KMS-11 (cell line): ENCODE measurements around the gene ZNF792.
"Not testable (repeated sequence)": the region's sequence is repeated elsewhere in the genome, so short reads cannot be mapped to it uniquely, and the experiment has no call there.

Experiments used
- H2AFZ ChIP-seq: fragments of 200-600 bp; sonication (generic); 2 replicates; pipeline ENCODE4 v1.6.1; 2016; ENCODE audit warnings: antibody characterized with exemption, mixed run types, low read depth
- H3K27ac ChIP-seq: fragments of 200-600 bp; sonication (generic); 2 replicates; pipeline ENCODE4 v1.6.1; 2016; ENCODE audit warnings: mild to moderate bottlenecking, mixed run types
- H3K27me3 ChIP-seq: fragments of 200-600 bp; sonication (generic); 2 replicates; pipeline ENCODE4 v1.6.1; 2017; ENCODE audit warnings: mild to moderate bottlenecking, low read depth, mixed run types, moderate library complexity; ENCODE audit not compliant: insufficient read depth
- H3K36me3 ChIP-seq: fragments of 200-600 bp; sonication (generic); 2 replicates; pipeline ENCODE4 v1.6.1; 2017; ENCODE audit warnings: mild to moderate bottlenecking, mixed run types; ENCODE audit not compliant: insufficient read depth
- H3K4me1 ChIP-seq: fragments of 200-600 bp; sonication (generic); 2 replicates; pipeline ENCODE4 v1.6.1; 2016; ENCODE audit warnings: mild to moderate bottlenecking, low read depth, mixed run types; ENCODE audit not compliant: poor library complexity, severe bottlenecking
- H3K4me2 ChIP-seq: fragments of 200-600 bp; sonication (generic); 2 replicates; pipeline ENCODE4 v1.7.0; 2016; ENCODE audit warnings: mild to moderate bottlenecking, mixed run types
- H3K4me3 ChIP-seq: fragments of 200-600 bp; sonication (generic); IDR thresholded peaks from 2 replicates; pipeline ENCODE4 v1.6.1; 2017; ENCODE audit warnings: low read depth, low read length, mixed read lengths; ENCODE audit not compliant: insufficient read depth
- H3K79me2 ChIP-seq: fragments of 200-600 bp; sonication (generic); 2 replicates; pipeline ENCODE4 v1.6.1; 2016; ENCODE audit warnings: low read depth, mixed run types; ENCODE audit not compliant: insufficient read depth
- H3K9ac ChIP-seq: fragments of 200-600 bp; sonication (generic); 2 replicates; pipeline ENCODE4 v1.6.1; 2016; ENCODE audit warnings: mild to moderate bottlenecking, mixed run types
- H4K20me1 ChIP-seq: fragments of 200-600 bp; sonication (generic); 2 replicates; pipeline ENCODE4 v1.6.1; 2016; ENCODE audit warnings: mild to moderate bottlenecking, mixed run types; ENCODE audit not compliant: insufficient read depth
- TF ChIP-seq, protein P1 (sequence below): fragments of 200-600 bp; sonication (generic); conservative IDR thresholded peaks from 2 replicates; pipeline ENCODE4 v1.6.1; 2017; ENCODE audit warnings: low read depth, mild to moderate bottlenecking, antibody characterized with exemption, low read length, moderate library complexity, mixed read lengths

Gene ZNF792

DNA sequence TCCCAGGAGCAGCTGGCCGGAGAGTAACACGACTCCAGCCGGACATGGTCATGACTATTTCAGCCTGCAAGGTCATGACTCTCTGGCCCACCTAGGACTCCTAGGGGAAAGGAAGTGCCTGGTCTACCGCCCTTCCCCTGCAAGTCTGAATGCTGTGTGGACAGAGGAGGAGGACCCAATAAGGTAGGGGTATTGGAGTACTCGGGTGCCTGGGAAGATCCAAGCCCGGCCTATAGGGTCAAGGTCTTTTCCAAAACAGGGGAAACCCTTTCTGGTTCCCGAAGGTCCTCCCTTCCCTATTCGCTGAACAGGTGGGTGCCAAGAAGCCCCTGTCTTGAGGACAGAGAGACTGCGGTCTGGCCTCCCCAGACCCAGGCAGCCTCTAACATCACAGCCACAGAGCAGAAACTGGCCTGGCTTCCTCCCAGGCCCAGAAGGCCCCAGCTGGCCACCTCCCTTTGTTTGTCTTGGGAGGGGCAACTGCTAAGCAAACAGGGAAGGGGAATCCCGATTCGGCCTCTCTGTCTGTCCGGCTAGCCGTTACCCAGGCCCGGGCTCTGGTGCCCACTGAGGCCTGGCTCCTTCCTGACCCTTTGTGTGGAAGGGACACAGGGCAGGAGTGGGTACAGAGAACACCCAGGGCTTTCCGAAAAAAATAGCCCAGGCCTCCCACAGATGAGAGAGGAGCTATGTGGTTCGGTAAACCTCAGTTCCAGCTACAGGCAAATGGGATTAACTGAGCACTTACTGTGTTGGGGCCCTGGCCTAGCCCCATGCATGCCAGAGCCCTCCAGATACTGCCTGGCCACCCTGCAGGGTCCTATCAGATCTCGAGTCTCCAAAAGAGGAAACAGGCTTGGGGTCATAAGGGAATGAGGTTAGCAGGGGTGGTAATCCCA is 30.9 kb upstream of the ZNF792 start:
- H3K79me2 ChIP-seq: no peaks in the 10 kb centered on the region
- H3K4me1 ChIP-seq: no peaks in the 10 kb centered on the region
- no peak overlapping the region for H3K4me3 ChIP-seq
- H4K20me1 ChIP-seq: no peaks in the 10 kb centered on the region
- TF ChIP-seq, protein P1, sequence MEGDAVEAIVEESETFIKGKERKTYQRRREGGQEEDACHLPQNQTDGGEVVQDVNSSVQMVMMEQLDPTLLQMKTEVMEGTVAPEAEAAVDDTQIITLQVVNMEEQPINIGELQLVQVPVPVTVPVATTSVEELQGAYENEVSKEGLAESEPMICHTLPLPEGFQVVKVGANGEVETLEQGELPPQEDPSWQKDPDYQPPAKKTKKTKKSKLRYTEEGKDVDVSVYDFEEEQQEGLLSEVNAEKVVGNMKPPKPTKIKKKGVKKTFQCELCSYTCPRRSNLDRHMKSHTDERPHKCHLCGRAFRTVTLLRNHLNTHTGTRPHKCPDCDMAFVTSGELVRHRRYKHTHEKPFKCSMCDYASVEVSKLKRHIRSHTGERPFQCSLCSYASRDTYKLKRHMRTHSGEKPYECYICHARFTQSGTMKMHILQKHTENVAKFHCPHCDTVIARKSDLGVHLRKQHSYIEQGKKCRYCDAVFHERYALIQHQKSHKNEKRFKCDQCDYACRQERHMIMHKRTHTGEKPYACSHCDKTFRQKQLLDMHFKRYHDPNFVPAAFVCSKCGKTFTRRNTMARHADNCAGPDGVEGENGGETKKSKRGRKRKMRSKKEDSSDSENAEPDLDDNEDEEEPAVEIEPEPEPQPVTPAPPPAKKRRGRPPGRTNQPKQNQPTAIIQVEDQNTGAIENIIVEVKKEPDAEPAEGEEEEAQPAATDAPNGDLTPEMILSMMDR: no peak
- H3K27ac ChIP-seq: no peak overlapping the region
- no peaks in the 10 kb centered on the region for H3K36me3 ChIP-seq
- H3K9ac ChIP-seq: no peak overlapping the region
- no peaks in the 10 kb centered on the region; the same call in 1 of the 2 replicates for H3K27me3 ChIP-seq
- no peak overlapping the region for H2AFZ ChIP-seq
- H3K4me2 ChIP-seq: no peak overlapping the region

DNA sequence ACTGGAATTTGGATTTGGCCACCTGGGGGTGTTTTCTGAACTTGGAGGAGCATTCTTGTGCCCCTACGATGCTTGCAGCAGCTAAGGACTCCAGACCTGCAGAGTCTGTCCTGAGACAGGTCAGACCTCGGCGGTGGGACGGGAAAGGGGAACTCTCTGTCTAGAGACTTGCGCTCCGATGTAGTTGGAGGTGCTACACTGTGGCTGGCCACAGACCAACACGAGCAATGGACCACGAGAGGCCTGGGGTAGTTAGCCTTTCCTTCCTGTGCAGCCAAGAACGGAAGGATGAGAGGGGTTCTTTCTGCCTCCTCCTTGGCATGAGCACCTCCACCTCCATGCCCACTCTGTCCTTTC is 30.2 kb upstream of the ZNF792 start:
- Histone ChIP-seq H3K27ac (no peak overlapping the region), H3K4me2 (no peak overlapping the region), H3K27me3 (no peaks in the 10 kb centered on the region; the same call in 1 of the 2 replicates), H3K4me1 (no peaks in the 10 kb centered on the region), H3K36me3 (no peaks in the 10 kb centered on the region), H3K79me2 (no peaks in the 10 kb centered on the region), H3K9ac (no peak overlapping the region), H3K4me3 (no peak overlapping the region), H4K20me1 (no peaks in the 10 kb centered on the region), H2AFZ (no peak overlapping the region)
- TF ChIP-seq, protein P1: no peak

DNA sequence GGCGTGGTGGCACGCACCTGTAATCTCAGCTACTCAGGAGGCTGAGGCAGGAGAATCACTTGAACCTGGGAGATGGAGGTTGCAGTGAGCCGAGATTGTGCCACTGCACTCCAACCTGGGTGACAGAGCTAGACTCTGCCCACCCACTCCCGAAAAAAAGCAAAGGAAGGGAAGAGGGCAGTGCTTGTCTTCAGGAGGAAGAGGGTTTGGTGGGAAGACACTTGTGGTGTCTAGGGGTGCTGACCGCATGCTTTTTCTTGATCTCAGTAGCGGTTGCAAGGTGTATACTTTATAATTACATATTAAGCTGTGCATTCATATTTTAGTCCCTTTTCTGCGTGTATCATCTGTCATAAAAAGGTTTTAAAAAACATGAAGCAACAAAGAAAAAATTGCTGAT is 28.6 kb upstream of the ZNF792 start:
- H3K4me2 ChIP-seq, H3K27me3 ChIP-seq, H3K4me1 ChIP-seq, H3K36me3 ChIP-seq, H4K20me1 ChIP-seq, H3K9ac ChIP-seq, H3K79me2 ChIP-seq, H3K4me3 ChIP-seq, H3K27ac ChIP-seq, H2AFZ ChIP-seq: not testable (repeated sequence)

DNA sequence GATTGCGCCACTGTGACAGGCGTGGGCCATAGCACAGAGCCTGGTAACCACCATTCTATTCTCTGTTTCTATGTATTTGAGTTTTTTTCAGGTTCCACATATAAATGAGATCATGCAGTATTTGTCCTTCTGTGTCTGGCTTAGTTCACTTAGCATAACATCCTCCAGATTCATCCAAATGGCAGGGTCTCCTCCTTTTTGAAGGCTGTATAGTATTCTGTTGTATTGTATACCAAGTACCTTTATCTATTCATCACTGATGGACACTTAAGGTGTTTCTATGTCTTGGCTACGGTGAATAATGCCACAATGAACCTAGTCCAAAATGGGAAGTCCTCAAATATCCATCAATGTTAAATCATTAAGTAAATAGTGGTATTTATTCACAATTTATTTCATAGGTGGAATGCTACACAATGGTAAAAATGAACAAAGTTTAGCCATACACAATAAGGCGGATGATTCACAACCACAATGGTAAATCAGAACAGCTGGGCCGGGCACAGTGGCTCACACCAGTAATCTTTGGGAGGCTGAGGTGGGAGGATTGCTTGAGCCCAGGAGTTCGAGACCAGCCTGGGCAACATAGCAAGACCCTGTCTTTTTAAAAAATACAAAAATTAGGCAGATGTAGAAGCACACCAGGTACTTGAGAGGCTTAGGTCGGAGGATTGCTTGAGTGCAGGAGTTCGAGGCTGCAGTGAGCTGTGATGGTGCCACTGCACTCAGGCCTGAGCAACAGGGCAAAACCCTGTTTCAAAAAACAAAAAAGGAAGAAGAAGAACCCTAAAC is 27.7 kb upstream of the ZNF792 start:
- H3K4me2 ChIP-seq: no peak overlapping the region
- no peaks in the 10 kb centered on the region for H4K20me1 ChIP-seq
- no peak overlapping the region for H3K4me3 ChIP-seq
- H3K27me3 ChIP-seq: no peaks in the 10 kb centered on the region; the same call in 1 of the 2 replicates
- H3K36me3 ChIP-seq: no peaks in the 10 kb centered on the region
- H3K79me2 ChIP-seq: no peaks in the 10 kb centered on the region
- H2AFZ ChIP-seq: no peak overlapping the region
- H3K9ac ChIP-seq: no peak overlapping the region
- no peak overlapping the region for H3K27ac ChIP-seq
- H3K4me1 ChIP-seq: no peaks in the 10 kb centered on the region
- TF ChIP-seq, protein P1: no peak
